HuH-7.5 (cell line): ENCODE data around the gene PRM1.
A peak's percentile ranks its signal among the peaks of the same experiment; 100 is the strongest.
"Not testable (repeated sequence)": the region's sequence is repeated elsewhere in the genome, so short reads cannot be mapped to it uniquely, and the experiment has no call there.

Experiments used
- DNase-seq: peaks from one replicate; pipeline ENCODE4 v3.0.0; 2011; ENCODE audit warnings: low spot score

Gene PRM1

GRCh38 chr16:11313493-11314308 lies 32.6 kb upstream of the PRM1 start:
- no peak for DNase-seq

- peak; percentile 44 for DNase-seq
Observed at GRCh38 chr16:11312718-11313492, 31.8 kb upstream of the PRM1 start.

GRCh38 chr16:11310997-11311561 lies 29.9 kb upstream of the PRM1 start:
- DNase-seq, result no peak

GRCh38 chr16:11310634-11310977 lies 29.5 kb upstream of the PRM1 start:
- no peak for DNase-seq

GRCh38 chr16:11309895-11310633 lies 28.9 kb upstream of the PRM1 start:
- no peak for DNase-seq

GRCh38 chr16:11308493-11309283 lies 27.6 kb upstream of the PRM1 start:
- no peak for DNase-seq

GRCh38 chr16:11307639-11308492 lies 26.7 kb upstream of the PRM1 start:
- DNase-seq, result no peak

GRCh38 chr16:11306997-11307638 lies 26.0 kb upstream of the PRM1 start:
- DNase-seq, result no peak

- DNase-seq, result no peak
Observed at GRCh38 chr16:11306381-11306780, 25.3 kb upstream of the PRM1 start.

- DNase-seq, result no peak
Observed at GRCh38 chr16:11303405-11304138, 22.4 kb upstream of the PRM1 start.

- no peak for DNase-seq
Observed at GRCh38 chr16:11302977-11303376, 21.8 kb upstream of the PRM1 start.

GRCh38 chr16:11301645-11302501 lies 20.7 kb upstream of the PRM1 start:
- DNase-seq, result no peak

- no peak for DNase-seq
Observed at GRCh38 chr16:11300560-11300892, 19.4 kb upstream of the PRM1 start.

- DNase-seq, result no peak
Observed at GRCh38 chr16:11299865-11300559, 18.9 kb upstream of the PRM1 start.

- not testable (repeated sequence) for DNase-seq
Observed at GRCh38 chr16:11298950-11299547, 17.9 kb upstream of the PRM1 start.

- DNase-seq, result no peak
Observed at GRCh38 chr16:11298143-11298900, 17.2 kb upstream of the PRM1 start.
